NAMALWA (cell line): ENCODE measurements around the gene NCKAP5.

Source experiments
- DNase-seq: peaks from one replicate; pipeline ENCODE4 v3.0.0-alpha.2; 2015; ENCODE audit warnings: low spot score

Gene NCKAP5

GRCh38 chr2:133574186-133574585 lies 5.9 kb upstream of the NCKAP5 start:
- no peak for DNase-seq

- no peak for DNase-seq
These were observed 5.4 kb upstream of the NCKAP5 start for GRCh38 chr2:133573491-133574162.

- no peak for DNase-seq
These were observed 3.0 kb upstream of the NCKAP5 start for GRCh38 chr2:133571249-133571648.

- no peak for DNase-seq
These were observed 2.3 kb upstream of the NCKAP5 start for GRCh38 chr2:133570542-133570941.

GRCh38 chr2:133569286-133569830 lies 1.1 kb upstream of the NCKAP5 start:
- no peak for DNase-seq

GRCh38 chr2:133568598-133568997 lies 335 bp upstream of the NCKAP5 start:
- DNase-seq, result no peak

- no peak for DNase-seq
These were observed 5.7 kb downstream of the NCKAP5 start for GRCh38 chr2:133562558-133562957.

GRCh38 chr2:133561045-133561852 lies 7.0 kb downstream of the NCKAP5 start:
- DNase-seq, result peak; percentile 31

- DNase-seq, result no peak
These were observed 10.6 kb downstream of the NCKAP5 start for GRCh38 chr2:133557614-133558013.

- DNase-seq, result no peak
These were observed 14.3 kb downstream of the NCKAP5 start for GRCh38 chr2:133553838-133554408.

GRCh38 chr2:133553251-133553650 lies 15.0 kb downstream of the NCKAP5 start:
- DNase-seq, result no peak

GRCh38 chr2:133552821-133553220 lies 15.4 kb downstream of the NCKAP5 start:
- DNase-seq, result no peak

GRCh38 chr2:133541797-133542196 lies 26.5 kb downstream of the NCKAP5 start:
- DNase-seq, result no peak

- no peak for DNase-seq
These were observed 26.9 kb downstream of the NCKAP5 start for GRCh38 chr2:133541376-133541775.

- DNase-seq, result no peak
These were observed 35.3 kb downstream of the NCKAP5 start for GRCh38 chr2:133532919-133533318.

GRCh38 chr2:133531382-133531781 lies 36.9 kb downstream of the NCKAP5 start:
- no peak for DNase-seq

GRCh38 chr2:133530645-133531044 lies 37.6 kb downstream of the NCKAP5 start:
- DNase-seq, result no peak

- no peak for DNase-seq
These were observed 41.5 kb downstream of the NCKAP5 start for GRCh38 chr2:133526530-133527300.

- DNase-seq, result no peak
These were observed 42.4 kb downstream of the NCKAP5 start for GRCh38 chr2:133525613-133526529.

- DNase-seq, result no peak
These were observed 43.2 kb downstream of the NCKAP5 start for GRCh38 chr2:133525090-133525489.

- DNase-seq, result no peak
These were observed 44.9 kb downstream of the NCKAP5 start for GRCh38 chr2:133523406-133523805.
